Dendritic cell treated with granulocyte-macrophage colony-stimulating factor and Interleukin-4, amounts not matched to agents 40 ng/mL and 50 ng/mL, for 4 days (primary cell): ENCODE measurements around the gene MFRP.
"Not testable (repeated sequence)": the region's sequence is repeated elsewhere in the genome, so short reads cannot be mapped to it uniquely, and the experiment has no call there.

Experiments
- H3K27ac Mint-ChIP-seq: one replicate; pipeline ENCODE4 v1.8.0; 2022; ENCODE audit warnings: mild to moderate bottlenecking, mixed read lengths
- H3K27me3 Mint-ChIP-seq: one replicate; pipeline ENCODE4 v1.8.0; 2022; ENCODE audit warnings: mild to moderate bottlenecking, mixed read lengths
- H3K36me3 Mint-ChIP-seq: one replicate; pipeline ENCODE4 v1.8.0; 2022; ENCODE audit warnings: low read depth, mixed read lengths
- H3K4me1 Mint-ChIP-seq: one replicate; pipeline ENCODE4 v1.8.0; 2022; ENCODE audit warnings: low read depth, mixed read lengths
- H3K4me3 Mint-ChIP-seq: one replicate; pipeline ENCODE4 v1.8.0; 2022; ENCODE audit warnings: mild to moderate bottlenecking, moderate library complexity, mixed read lengths
- H3K9me3 Mint-ChIP-seq: one replicate; pipeline ENCODE4 v1.8.0; 2022; ENCODE audit warnings: mixed read lengths
- intact Hi-C: fragments of 100-400 bp; cut with micrococcal nuclease; formaldehyde crosslinking; loops from one replicate; pipeline ENCODE4 v1.15.0; 2022

MFRP gene

GRCh38 chr11:119346605-119347004, at the start of gene MFRP:
TSS of gene MFRP (minus strand) at chr11:119346705. CDS start at chr11:119346513, 192 bp downstream.
- Mint-ChIP-seq H3K36me3 (no peaks in the 10 kb centered on the region), H3K9me3 (no peaks in the 10 kb centered on the region), H3K4me3 (no peak within 1 kb of the TSS), H3K27ac (no peak within 1 kb of the TSS), H3K27me3 (peaks cover 66% of the 10 kb centered on the region), H3K4me1 (no peaks in the 10 kb centered on the region)
- intact Hi-C loops: no loop called here

DNA sequence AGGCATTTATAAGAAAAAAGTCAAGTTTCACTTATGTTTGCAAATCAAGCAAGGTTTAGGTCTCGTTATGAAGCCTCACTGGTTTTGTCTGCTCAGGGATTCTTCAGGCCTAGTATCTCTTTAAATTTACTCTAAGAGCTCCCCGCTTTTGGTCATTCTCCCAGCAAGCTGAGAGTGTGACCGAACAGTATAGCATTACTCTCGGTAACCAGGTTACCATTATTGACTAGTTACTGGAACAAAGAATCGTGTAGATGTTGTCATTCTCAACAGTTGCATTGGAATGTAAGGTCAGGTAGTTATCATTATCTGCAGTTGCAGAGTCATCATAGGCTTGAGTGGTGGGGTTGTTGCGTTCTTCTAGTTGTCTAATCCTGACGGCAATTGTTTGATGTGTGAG, 44.8 kb upstream of the MFRP start:
- no peaks in the 10 kb centered on the region for H3K36me3 Mint-ChIP-seq
- no peak overlapping the region for H3K4me3 Mint-ChIP-seq
- H3K4me1 Mint-ChIP-seq: no peaks in the 10 kb centered on the region
- intact Hi-C loops: no loop called here
- H3K9me3 Mint-ChIP-seq: no peaks in the 10 kb centered on the region
- no peak overlapping the region for H3K27ac Mint-ChIP-seq
- H3K27me3 Mint-ChIP-seq: peaks cover 25% of the 10 kb centered on the region

- H3K27me3 Mint-ChIP-seq: peaks cover 17% of the 10 kb centered on the region
- intact Hi-C loops: no loop called here
- no peak overlapping the region for H3K27ac Mint-ChIP-seq
- H3K9me3 Mint-ChIP-seq: no peaks in the 10 kb centered on the region
- no peaks in the 10 kb centered on the region for H3K4me1 Mint-ChIP-seq
- H3K4me3 Mint-ChIP-seq: no peak overlapping the region
- no peaks in the 10 kb centered on the region for H3K36me3 Mint-ChIP-seq
These were observed 43.2 kb upstream of the MFRP start for GRCh38 chr11:119389611-119390254.

- H3K27ac Mint-ChIP-seq: no peak overlapping the region
- intact Hi-C loops: no loop called here
- no peak overlapping the region for H3K4me3 Mint-ChIP-seq
These were observed 41.6 kb upstream of the MFRP start for GRCh38 chr11:119388103-119388502.

GRCh38 chr11:119384332-119384731, 37.8 kb upstream of the MFRP start:
- Mint-ChIP-seq H3K9me3 (no peaks in the 10 kb centered on the region), H3K27me3 (peaks cover 19% of the 10 kb centered on the region), H3K27ac (no peak overlapping the region), H3K36me3 (no peaks in the 10 kb centered on the region), H3K4me3 (no peak overlapping the region), H3K4me1 (no peaks in the 10 kb centered on the region)
- intact Hi-C loops: no loop called here

More at GRCh38 chr11:119388103-119388502, 41.6 kb upstream of the MFRP start:
- Mint-ChIP-seq H3K36me3 (no peaks in the 10 kb centered on the region), H3K9me3 (no peaks in the 10 kb centered on the region), H3K27me3 (peaks cover 9% of the 10 kb centered on the region), H3K4me1 (no peaks in the 10 kb centered on the region)

DNA sequence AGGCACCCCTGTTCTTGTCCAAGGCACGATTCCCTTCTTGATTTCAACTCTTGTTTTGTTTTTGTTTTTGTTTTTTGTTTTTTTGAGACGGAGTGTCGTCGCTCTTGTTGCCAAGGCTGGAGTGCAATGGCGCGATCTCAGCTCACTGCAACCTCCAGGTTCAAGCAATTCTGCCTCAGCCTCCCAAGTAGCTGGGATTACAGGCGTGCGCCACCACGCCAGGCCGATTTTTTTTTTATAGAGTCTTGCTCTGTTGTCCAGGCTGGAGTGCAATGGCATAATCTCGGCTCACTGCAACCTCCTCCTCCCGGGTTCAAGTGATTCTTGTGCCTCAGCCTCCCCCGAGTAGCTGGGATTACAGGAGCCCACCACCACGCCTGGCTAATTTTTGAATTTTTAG, 36.0 kb upstream of the MFRP start:
- H3K36me3 Mint-ChIP-seq, intact Hi-C loops, H3K9me3 Mint-ChIP-seq, H3K4me3 Mint-ChIP-seq, H3K4me1 Mint-ChIP-seq, H3K27ac Mint-ChIP-seq: not testable (repeated sequence)
- H3K27me3 Mint-ChIP-seq: peaks cover 24% of the 10 kb centered on the region

DNA sequence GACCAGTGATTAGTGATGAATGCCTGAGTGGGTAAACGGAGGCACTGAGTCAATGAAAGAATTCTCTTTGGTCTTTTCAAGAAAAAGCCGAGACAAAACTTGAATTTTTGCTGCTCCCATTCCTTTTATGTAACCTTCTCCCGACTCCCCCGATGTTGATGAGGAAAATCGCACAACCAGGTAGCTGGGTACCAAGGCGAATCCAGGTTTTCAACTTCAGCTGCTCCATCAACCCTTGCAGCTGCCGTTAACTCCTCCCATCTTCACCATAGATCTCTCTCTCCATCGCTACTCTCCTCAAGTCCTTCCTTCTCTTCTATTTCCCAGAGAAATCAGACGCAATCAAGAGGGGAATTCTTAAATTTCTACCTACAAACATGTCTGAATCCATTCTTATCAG, 35.6 kb upstream of the MFRP start:
- Mint-ChIP-seq H3K36me3 (no peaks in the 10 kb centered on the region), H3K27me3 (peaks cover 22% of the 10 kb centered on the region), H3K4me1 (no peaks in the 10 kb centered on the region), H3K4me3 (no peak overlapping the region), H3K27ac (no peak overlapping the region), H3K9me3 (no peaks in the 10 kb centered on the region)
- intact Hi-C loops: no loop called here

GRCh38 chr11:119381181-119381988, 34.9 kb upstream of the MFRP start, which contains the start of gene USP2:
TSS of gene USP2 (minus strand) at chr11:119381690. CDS start at chr11:119373480, 8,210 bp downstream.
- Mint-ChIP-seq H3K27ac (no peak within 1 kb of the TSS), H3K9me3 (no peaks in the 10 kb centered on the region), H3K4me3 (no peak within 1 kb of the TSS), H3K36me3 (no peaks in the 10 kb centered on the region), H3K4me1 (no peaks in the 10 kb centered on the region), H3K27me3 (peaks cover 23% of the 10 kb centered on the region)
- intact Hi-C loops: loop anchor here (1.0 kb wide), 1 partner anchor 25 kb away; no protein-coding TSS in a partner anchor

GRCh38 chr11:119380827-119381180, 34.3 kb upstream of the MFRP start:
- Mint-ChIP-seq H3K27ac (no peak overlapping the region), H3K36me3 (no peaks in the 10 kb centered on the region), H3K9me3 (no peaks in the 10 kb centered on the region), H3K4me3 (no peak overlapping the region), H3K4me1 (no peaks in the 10 kb centered on the region), H3K27me3 (peaks cover 23% of the 10 kb centered on the region)
- intact Hi-C loops: loop anchor here (1.0 kb wide), 1 partner anchor 25 kb away; no protein-coding TSS in a partner anchor

GRCh38 chr11:119380160-119380826, 33.8 kb upstream of the MFRP start:
- Mint-ChIP-seq H3K27ac (no peak overlapping the region), H3K36me3 (no peaks in the 10 kb centered on the region), H3K4me1 (no peaks in the 10 kb centered on the region), H3K9me3 (no peaks in the 10 kb centered on the region), H3K4me3 (no peak overlapping the region), H3K27me3 (peaks cover 23% of the 10 kb centered on the region)
- intact Hi-C loops: no loop called here

DNA sequence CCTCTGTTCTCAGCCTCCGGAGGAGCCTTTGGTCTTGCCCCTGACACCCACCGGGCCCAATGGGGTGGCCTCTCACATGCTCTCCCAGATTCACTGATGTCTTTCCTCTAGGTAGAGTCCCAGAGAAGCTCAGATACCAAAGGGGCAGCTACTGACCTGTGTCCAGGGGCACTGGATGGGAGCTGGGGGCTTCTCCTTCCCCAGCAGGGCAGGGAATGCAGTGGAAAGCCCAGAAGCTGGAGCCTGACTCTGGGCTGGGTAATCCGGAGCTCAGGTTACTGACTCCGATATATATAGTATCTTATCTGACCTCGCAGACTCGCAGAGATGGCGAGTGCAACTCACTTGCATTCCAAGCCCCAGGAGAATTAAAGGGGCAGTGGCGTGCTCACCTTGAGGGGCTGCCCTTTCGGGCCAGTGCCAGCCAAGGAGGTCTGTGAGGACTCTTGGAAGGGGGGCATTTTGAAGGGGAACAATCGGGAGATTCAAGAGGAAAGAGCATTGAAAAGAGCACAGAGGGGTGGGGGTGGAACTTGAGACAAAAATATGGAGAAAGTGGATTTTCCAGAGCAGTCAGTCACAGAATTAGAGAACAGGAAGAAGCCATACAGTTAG, 32.5 kb upstream of the MFRP start:
- H3K27ac Mint-ChIP-seq: no peak overlapping the region
- intact Hi-C loops: no loop called here
- H3K4me1 Mint-ChIP-seq: no peaks in the 10 kb centered on the region
- H3K27me3 Mint-ChIP-seq: peaks cover 23% of the 10 kb centered on the region
- no peaks in the 10 kb centered on the region for H3K36me3 Mint-ChIP-seq
- no peak overlapping the region for H3K4me3 Mint-ChIP-seq
- no peaks in the 10 kb centered on the region for H3K9me3 Mint-ChIP-seq

- intact Hi-C loops: no loop called here
- Mint-ChIP-seq H3K36me3 (no peaks in the 10 kb centered on the region), H3K4me1 (no peaks in the 10 kb centered on the region), H3K27ac (no peak overlapping the region), H3K27me3 (peaks cover 23% of the 10 kb centered on the region), H3K4me3 (no peak overlapping the region), H3K9me3 (no peaks in the 10 kb centered on the region)
These were observed 31.6 kb upstream of the MFRP start for GRCh38 chr11:119377961-119378667.

DNA sequence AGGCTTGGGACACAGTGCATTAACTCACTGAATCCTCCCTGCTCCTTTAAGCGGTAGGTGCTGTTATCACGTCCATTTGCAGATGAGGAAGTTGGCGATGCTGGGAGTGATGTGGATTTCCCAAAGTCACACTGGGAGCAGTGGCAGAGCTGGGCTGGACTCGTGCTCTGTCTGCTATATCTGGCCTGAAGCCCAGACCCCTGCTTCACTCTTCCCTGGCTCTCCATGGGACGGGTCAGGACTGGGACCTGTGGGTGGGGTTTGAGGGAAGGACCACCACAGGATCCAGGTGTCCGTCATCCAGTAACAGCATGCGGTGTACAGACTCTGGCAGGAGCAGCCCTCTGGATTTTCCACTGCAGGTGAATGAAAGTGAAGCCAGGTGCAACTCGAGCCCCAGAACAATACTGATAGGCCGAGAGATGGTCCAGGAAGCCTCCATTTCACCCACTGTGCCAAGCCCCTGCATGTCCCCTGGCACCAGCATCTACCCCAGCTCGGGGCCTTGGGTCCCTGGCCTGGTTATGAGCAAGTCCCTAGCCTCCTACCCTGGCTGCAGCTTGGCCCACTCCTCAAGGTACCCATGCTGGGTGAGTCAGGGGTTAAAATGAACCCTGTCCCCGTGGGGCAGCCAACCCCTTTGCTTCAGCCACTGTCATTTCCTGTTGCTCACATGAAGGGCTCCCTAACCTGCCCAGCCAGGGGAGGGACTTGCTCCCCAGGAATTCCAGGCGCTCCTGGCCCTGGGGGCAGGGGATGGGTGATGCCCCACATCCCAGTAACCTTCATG, 30.8 kb upstream of the MFRP start:
- Mint-ChIP-seq H3K36me3 (no peaks in the 10 kb centered on the region), H3K27ac (no peak overlapping the region), H3K9me3 (no peaks in the 10 kb centered on the region), H3K27me3 (peaks cover 23% of the 10 kb centered on the region), H3K4me1 (no peaks in the 10 kb centered on the region), H3K4me3 (no peak overlapping the region)
- intact Hi-C loops: no loop called here
